ENCODE measurements around the gene NDUFAF8.
A peak's percentile ranks its signal among the peaks of the same experiment; 100 is the strongest.

NDUFAF8 gene

DNA sequence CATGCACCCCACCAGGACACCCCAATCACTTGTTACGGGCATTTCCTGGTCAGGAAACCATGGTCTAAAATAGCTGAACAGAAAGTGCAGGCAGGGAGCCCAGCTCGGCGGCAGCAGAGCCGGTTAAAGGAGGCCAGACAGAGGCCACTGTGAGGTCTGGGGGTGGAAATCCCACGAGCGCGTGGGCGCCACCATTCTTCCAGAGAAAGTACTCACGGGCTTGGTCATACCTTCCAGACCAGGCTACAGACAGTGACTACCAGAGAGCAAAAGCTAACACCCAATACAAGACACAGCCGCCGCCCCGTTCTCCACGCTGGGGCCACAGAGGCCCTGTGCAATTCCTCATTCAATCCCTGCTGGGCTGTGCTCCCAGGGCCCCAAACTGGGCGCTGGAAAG, 28.2 kb upstream of the NDUFAF8 start:
- no peaks in the 10 kb centered on the region for H3K4me1 ChIP-seq (ENCODE audit: control insufficient read depth, insufficient read depth, low read length)
- TF ChIP-seq ZFHX2 (tag by site-specific recombination; conservative IDR thresholded peaks at IDR 0.05) (peak; percentile 82), ZNF792 (tag by site-specific recombination; IDR thresholded peaks at IDR 0.05) (no peak), EGR2 (tag by site-specific recombination; IDR thresholded peaks at IDR 0.05; ENCODE audit: low read depth) (peak; percentile 77)
- ChIA-PET POLR2A (interaction anchor here (0.7 to 1.5 kb wide), 2 partner anchors 12 to 130 kb away, joined by 4 read pairs; partner anchors contain the start of gene CEP131), CTCF (interaction anchor here (0.9 to 1.0 kb wide), 2 partner anchors 11 to 14 kb away, joined by 3 read pairs; no protein-coding TSS in a partner anchor)
- H3K27ac ChIP-seq (ENCODE audit: extremely low read depth, low read depth, low read length), result no peak overlapping the region
- H3K9me3 ChIP-seq (ENCODE audit: control insufficient read depth, insufficient read depth, low read depth, low read length), result no peaks in the 10 kb centered on the region
- no peak overlapping the region for H3K4me3 ChIP-seq (ENCODE audit: low read depth, low read length)
- H3K36me3 ChIP-seq (ENCODE audit: control insufficient read depth in 2 of 2, insufficient read depth in 1 of 2, low read length in 2 of 2), result peaks cover 9 to 32% of the 10 kb centered on the region in 2 experiments; a peak in 2 of 3 replicates

DNA sequence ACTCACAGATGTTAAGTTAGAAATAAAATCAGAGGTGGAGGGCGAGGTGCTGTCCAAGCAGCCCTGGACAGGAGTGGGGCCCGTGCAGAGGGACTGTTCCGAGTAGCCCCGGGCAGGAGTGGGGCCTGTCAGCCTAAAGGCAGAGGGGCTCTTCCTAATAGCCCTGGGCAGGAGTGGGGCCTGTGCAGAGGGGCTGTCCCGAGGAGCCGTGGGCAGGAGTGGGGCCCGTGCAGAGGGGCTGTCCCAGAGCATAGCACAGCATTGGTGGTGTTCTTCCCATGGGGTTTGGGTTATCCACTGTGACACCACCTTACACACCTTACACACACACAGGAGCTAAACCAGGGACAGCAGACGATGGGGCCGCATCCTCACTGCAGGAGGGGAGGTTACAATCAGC, 26.8 kb upstream of the NDUFAF8 start:
- ChIA-PET CTCF (no interaction called here), POLR2A (no interaction called here)
- no peak overlapping the region for H3K4me3 ChIP-seq (ENCODE audit: low read depth, low read length)

DNA sequence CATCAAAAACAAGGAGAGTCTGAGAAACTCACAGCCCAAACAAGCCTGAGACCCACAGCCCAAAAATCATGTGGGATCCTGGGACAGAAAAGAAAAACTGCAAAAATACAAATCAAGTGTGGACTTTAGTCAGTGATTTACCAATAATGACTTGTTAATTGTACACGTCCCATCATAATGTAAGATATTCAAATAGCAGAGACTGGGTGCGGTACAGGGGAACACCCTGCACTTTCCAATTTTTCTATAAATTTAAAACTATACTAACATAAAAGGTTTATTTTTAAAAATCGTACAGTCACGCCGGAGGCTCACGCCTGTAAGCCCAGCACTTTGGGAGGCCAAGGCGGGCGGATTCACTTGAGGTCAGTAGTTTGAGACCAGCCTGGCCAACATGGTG, 25.1 kb upstream of the NDUFAF8 start:
- H3K4me1 ChIP-seq (ENCODE audit: control insufficient read depth, insufficient read depth, low read length), result no peaks in the 10 kb centered on the region
- no peaks in the 10 kb centered on the region for H3K9me3 ChIP-seq (ENCODE audit: control insufficient read depth, insufficient read depth, low read depth, low read length)
- no peak overlapping the region for H3K4me3 ChIP-seq (ENCODE audit: low read depth, low read length)
- TF ChIP-seq ZNF549 (tag by site-specific recombination; IDR thresholded peaks at IDR 0.05) (no peak), ZNF747 (tag by site-specific recombination; IDR thresholded peaks at IDR 0.05) (no peak), ZNF37A (tag by site-specific recombination; IDR thresholded peaks at IDR 0.05) (no peak), ZFP37 (tag by site-specific recombination; IDR thresholded peaks at IDR 0.05) (no peak), ZEB2 (tag by site-specific recombination; IDR thresholded peaks at IDR 0.05) (no peak), ZNF792 (tag by site-specific recombination; IDR thresholded peaks at IDR 0.05) (no peak), ZNF76 (tag by site-specific recombination; IDR thresholded peaks at IDR 0.05; ENCODE audit: borderline replicate concordance, low read depth) (no peak), KLF9 (tag by site-specific recombination; IDR thresholded peaks at IDR 0.05; ENCODE audit: low read depth) (no peak), ZNF223 (tag by site-specific recombination; IDR thresholded peaks at IDR 0.05) (no peak), ZBTB8A (tag by site-specific recombination; IDR thresholded peaks at IDR 0.05) (no peak), GFI1B (tag by site-specific recombination; IDR thresholded peaks at IDR 0.05) (no peak), ZNF311 (tag by site-specific recombination; IDR thresholded peaks at IDR 0.05; ENCODE audit: borderline replicate concordance) (no peak), ZNF660 (tag by site-specific recombination; IDR thresholded peaks at IDR 0.05) (no peak), ZNF341 (tag by site-specific recombination; IDR thresholded peaks at IDR 0.05; ENCODE audit: low read depth) (no peak)
- TF ChIP-seq, protein P1, sequence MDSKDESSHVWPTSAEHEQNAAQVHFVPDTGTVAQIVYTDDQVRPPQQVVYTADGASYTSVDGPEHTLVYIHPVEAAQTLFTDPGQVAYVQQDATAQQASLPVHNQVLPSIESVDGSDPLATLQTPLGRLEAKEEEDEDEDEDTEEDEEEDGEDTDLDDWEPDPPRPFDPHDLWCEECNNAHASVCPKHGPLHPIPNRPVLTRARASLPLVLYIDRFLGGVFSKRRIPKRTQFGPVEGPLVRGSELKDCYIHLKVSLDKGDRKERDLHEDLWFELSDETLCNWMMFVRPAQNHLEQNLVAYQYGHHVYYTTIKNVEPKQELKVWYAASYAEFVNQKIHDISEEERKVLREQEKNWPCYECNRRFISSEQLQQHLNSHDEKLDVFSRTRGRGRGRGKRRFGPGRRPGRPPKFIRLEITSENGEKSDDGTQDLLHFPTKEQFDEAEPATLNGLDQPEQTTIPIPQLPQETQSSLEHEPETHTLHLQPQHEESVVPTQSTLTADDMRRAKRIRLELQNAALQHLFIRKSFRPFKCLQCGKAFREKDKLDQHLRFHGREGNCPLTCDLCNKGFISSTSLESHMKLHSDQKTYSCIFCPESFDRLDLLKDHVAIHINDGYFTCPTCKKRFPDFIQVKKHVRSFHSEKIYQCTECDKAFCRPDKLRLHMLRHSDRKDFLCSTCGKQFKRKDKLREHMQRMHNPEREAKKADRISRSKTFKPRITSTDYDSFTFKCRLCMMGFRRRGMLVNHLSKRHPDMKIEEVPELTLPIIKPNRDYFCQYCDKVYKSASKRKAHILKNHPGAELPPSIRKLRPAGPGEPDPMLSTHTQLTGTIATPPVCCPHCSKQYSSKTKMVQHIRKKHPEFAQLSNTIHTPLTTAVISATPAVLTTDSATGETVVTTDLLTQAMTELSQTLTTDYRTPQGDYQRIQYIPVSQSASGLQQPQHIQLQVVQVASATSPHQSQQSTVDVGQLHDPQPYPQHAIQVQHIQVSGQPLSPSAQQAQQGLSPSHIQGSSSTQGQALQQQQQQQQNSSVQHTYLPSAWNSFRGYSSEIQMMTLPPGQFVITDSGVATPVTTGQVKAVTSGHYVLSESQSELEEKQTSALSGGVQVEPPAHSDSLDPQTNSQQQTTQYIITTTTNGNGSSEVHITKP (tag by site-specific recombination; IDR thresholded peaks at IDR 0.05), result no peak
- peaks cover 0 to 32% of the 10 kb centered on the region in 2 experiments; a peak in 2 of 3 replicates for H3K36me3 ChIP-seq (ENCODE audit: control insufficient read depth in 2 of 2, insufficient read depth in 1 of 2, low read length in 2 of 2)
- POLR2A ChIA-PET, result interaction anchor here (0.6 kb wide), 1 partner anchor 9 kb away, joined by 4 read pairs; the partner anchor contains the start of gene CEP131
- CTCF ChIA-PET, result interaction anchor here (0.7 kb wide), 1 partner anchor 24 kb away, joined by 3 read pairs; no protein-coding TSS in a partner anchor
- no peak overlapping the region for H3K27ac ChIP-seq (ENCODE audit: extremely low read depth, low read depth, low read length)

More for the DNA sequence above, 26.8 kb upstream of the NDUFAF8 start:
- H3K9me3 ChIP-seq (ENCODE audit: control insufficient read depth, insufficient read depth, low read depth, low read length), result no peaks in the 10 kb centered on the region
- no peak overlapping the region for H3K27ac ChIP-seq (ENCODE audit: extremely low read depth, low read depth, low read length)
- H3K4me1 ChIP-seq (ENCODE audit: control insufficient read depth, insufficient read depth, low read length), result no peaks in the 10 kb centered on the region
- H3K36me3 ChIP-seq (ENCODE audit: control insufficient read depth in 2 of 2, insufficient read depth in 1 of 2, low read length in 2 of 2), result peaks cover 7 to 33% of the 10 kb centered on the region in 2 experiments; a peak in 2 of 3 replicates
- no peak for TF ChIP-seq ZNF302 (tag by site-specific recombination; IDR thresholded peaks at IDR 0.05; ENCODE audit: low read depth)
- no peak for TF ChIP-seq SCRT1 (tag by site-specific recombination; IDR thresholded peaks at IDR 0.05; ENCODE audit: borderline replicate concordance)

Data from HEK293 (cell line).